SK-N-SH (cell line): ENCODE results near the gene GLRA1.

Experiments
- CTCF ChIP-seq: fragments of 200-600 bp; sonication (generic); IDR thresholded peaks from 2 replicates; pipeline ENCODE4 v1.6.1; 2017; ENCODE audit warnings: antibody characterized with exemption, mild to moderate bottlenecking, moderate library complexity
- IRF3 ChIP-seq: fragments of 150-350 bp; IDR thresholded peaks from 2 replicates; pipeline ENCODE4 v1.6.1; 2016; ENCODE audit warnings: mild to moderate bottlenecking, low read depth, low read length
- POLR2AphosphoS5 ChIP-seq: IDR thresholded peaks from 2 replicates; pipeline ENCODE4 v1.6.1; 2012; ENCODE audit warnings: low read depth, low read length

- TF ChIP-seq POLR2AphosphoS5 (no peak), CTCF (no peak), IRF3 (no peak)
Observed at GRCh38 chr5:151896031-151896691, 28.5 kb downstream of the GLRA1 start.
